Smooth muscle cell (in vitro differentiated cells): ENCODE data around the gene TSEN2. TPM values are rescaled to one million over a fixed set of nuclear protein-coding genes. Genes with fewer than 3 reads are reported as not detected.

Experiments used
- DNase-seq: peaks from one replicate; lab custom pipeline; 2025; ENCODE audit not compliant: unreplicated experiment; lab: John Stamatoyannopoulos, UW
- H2AFZ ChIP-seq: fragments of 200-600 bp; sonication (generic); 2 replicates; pipeline ENCODE4 v1.6.0; 2016; ENCODE audit warnings: antibody characterized with exemption, low read depth, mild to moderate bottlenecking
- H3F3A ChIP-seq: fragments of 200-600 bp; sonication (generic); 2 replicates; pipeline ENCODE4 v1.6.0; 2017; ENCODE audit warnings: antibody characterized with exemption, low read depth
- H3K27ac ChIP-seq: fragments of 200-600 bp; sonication (generic); 2 replicates; pipeline ENCODE4 v1.5.1; 2016; ENCODE audit warnings: low read depth, mild to moderate bottlenecking
- H3K27me3 ChIP-seq: fragments of 200-600 bp; sonication (generic); 2 replicates; pipeline ENCODE4 v1.6.1; 2016; ENCODE audit warnings: low read depth, mild to moderate bottlenecking
- H3K36me3 ChIP-seq: fragments of 200-600 bp; sonication (generic); 2 replicates; pipeline ENCODE4 v1.5.1; 2016; ENCODE audit warnings: low read depth
- H3K4me1 ChIP-seq: fragments of 200-600 bp; sonication (generic); 2 replicates; pipeline ENCODE4 v1.5.1; 2016; ENCODE audit warnings: low read depth
- H3K4me2 ChIP-seq: fragments of 200-600 bp; sonication (generic); 2 replicates; pipeline ENCODE4 v1.6.0; 2016; ENCODE audit warnings: mild to moderate bottlenecking
- H3K4me3 ChIP-seq: fragments of 200-600 bp; sonication (generic); 2 replicates; pipeline ENCODE4 v1.5.1; 2016; ENCODE audit warnings: mild to moderate bottlenecking
- H3K79me2 ChIP-seq: fragments of 200-600 bp; sonication (generic); 2 replicates; pipeline ENCODE4 v1.6.0; 2016; ENCODE audit warnings: low read depth, mild to moderate bottlenecking
- H3K9ac ChIP-seq: fragments of 200-600 bp; sonication (generic); 2 replicates; pipeline ENCODE4 v1.6.0; 2016; ENCODE audit warnings: low read depth
- H3K9me3 ChIP-seq: fragments of 200-600 bp; sonication (generic); replicated peaks from 2 replicates; pipeline ENCODE4 v1.5.1; 2016; ENCODE audit warnings: low read depth
- H4K20me1 ChIP-seq: fragments of 200-600 bp; sonication (generic); 2 replicates; pipeline ENCODE4 v1.6.0; 2016; ENCODE audit warnings: low read depth
- WGBS: methylation state at CpG from one replicate; pipeline ENCODE4 v1.1.7; 2016; ENCODE audit warnings: low lambda C conversion rate; 5-methylcytosine and 5-hydroxymethylcytosine counted together
- polyA plus RNA-seq: library from polyadenylated mRNA; unstranded; fragments of >200 nt; fragmentation: Nextera tagmentation; extraction: Ambion mirVana; gene quantifications from 2 replicates; pipeline ENCODE4 v1.2.1, GENCODE V29; 2016
- total RNA-seq: library from RNA; depleted of rRNA; stranded (reverse); fragments of >200 nt; gene quantifications from 2 replicates; pipeline ENCODE4 v1.2.3, GENCODE V29; 2014
- TF ChIP-seq, protein P1 (sequence below): fragments of 200-600 bp; sonication (generic); IDR thresholded peaks from 2 replicates; pipeline ENCODE4 v1.5.1; 2017; ENCODE audit warnings: borderline replicate concordance, mild to moderate bottlenecking, antibody characterized with exemption; ENCODE audit not compliant: insufficient read depth, poor library complexity, severe bottlenecking

Gene TSEN2
- total and polyA plus RNA-seq, 2 experiments from 2014 or later: 3.6 to 3.9 TPM

DNA sequence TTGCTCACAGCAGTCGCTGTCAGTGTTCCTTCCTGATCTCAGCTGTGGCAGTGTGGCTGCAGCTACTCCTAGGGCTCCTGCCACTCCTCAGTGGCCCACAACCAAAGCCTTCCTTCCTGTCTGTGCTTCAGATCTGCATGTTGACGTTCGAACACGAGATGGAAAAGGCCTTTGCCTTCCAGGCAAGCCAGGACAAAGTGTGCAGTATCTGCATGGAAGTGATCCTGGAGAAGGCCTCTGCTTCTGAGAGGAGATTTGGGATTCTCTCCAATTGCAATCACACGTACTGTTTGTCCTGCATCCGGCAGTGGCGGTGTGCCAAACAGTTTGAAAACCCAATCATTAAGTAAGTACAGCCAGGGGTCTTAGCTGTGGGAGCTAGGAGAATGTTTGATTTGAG, 90.4 kb downstream of the TSEN2 start:
- TF ChIP-seq, protein P1, sequence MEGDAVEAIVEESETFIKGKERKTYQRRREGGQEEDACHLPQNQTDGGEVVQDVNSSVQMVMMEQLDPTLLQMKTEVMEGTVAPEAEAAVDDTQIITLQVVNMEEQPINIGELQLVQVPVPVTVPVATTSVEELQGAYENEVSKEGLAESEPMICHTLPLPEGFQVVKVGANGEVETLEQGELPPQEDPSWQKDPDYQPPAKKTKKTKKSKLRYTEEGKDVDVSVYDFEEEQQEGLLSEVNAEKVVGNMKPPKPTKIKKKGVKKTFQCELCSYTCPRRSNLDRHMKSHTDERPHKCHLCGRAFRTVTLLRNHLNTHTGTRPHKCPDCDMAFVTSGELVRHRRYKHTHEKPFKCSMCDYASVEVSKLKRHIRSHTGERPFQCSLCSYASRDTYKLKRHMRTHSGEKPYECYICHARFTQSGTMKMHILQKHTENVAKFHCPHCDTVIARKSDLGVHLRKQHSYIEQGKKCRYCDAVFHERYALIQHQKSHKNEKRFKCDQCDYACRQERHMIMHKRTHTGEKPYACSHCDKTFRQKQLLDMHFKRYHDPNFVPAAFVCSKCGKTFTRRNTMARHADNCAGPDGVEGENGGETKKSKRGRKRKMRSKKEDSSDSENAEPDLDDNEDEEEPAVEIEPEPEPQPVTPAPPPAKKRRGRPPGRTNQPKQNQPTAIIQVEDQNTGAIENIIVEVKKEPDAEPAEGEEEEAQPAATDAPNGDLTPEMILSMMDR: no peak
- H3K9ac ChIP-seq: no peak overlapping the region
- no peak overlapping the region for H3K4me3 ChIP-seq
- DNase-seq: no peak
- no peak overlapping the region for H2AFZ ChIP-seq
- peaks cover 22% of the 10 kb centered on the region for H3K36me3 ChIP-seq
- H3K4me1 ChIP-seq: no peaks in the 10 kb centered on the region
- H3K4me2 ChIP-seq: no peak overlapping the region
- no peaks in the 10 kb centered on the region for H3F3A ChIP-seq
- H3K9me3 ChIP-seq: no peaks in the 10 kb centered on the region
- H3K27me3 ChIP-seq: no peaks in the 10 kb centered on the region
- peaks cover 41% of the 10 kb centered on the region for H4K20me1 ChIP-seq
- WGBS: 96% methylated on average over 7 of the region's 7 CpGs
- H3K27ac ChIP-seq: no peak overlapping the region
- no peaks in the 10 kb centered on the region for H3K79me2 ChIP-seq

DNA sequence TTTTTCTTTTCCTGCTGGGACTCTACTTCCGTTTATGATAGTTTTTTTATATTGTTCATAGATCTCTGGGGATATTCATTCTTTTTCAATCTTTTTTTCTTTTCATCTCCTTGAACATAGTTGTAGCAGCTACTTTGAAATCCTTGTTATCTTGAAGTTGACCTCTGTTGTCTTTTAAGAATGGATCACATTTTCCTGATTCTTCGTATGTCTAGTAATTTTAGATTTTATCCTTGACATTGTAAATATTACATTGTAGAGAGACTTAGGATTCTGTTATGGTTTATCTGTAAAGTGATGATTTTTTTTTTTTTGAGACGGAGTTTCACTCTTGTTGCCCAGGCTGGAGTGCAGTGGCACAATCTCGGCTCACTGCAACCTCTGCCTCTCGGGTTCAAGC, 93.1 kb downstream of the TSEN2 start:
- WGBS: 85% methylated on average over 5 of the region's 5 CpGs
- H3K27me3 ChIP-seq: no peaks in the 10 kb centered on the region
- H3K4me1 ChIP-seq: no peaks in the 10 kb centered on the region
- peaks cover 51% of the 10 kb centered on the region for H4K20me1 ChIP-seq
- no peak overlapping the region for H2AFZ ChIP-seq
- TF ChIP-seq, protein P1: no peak
- H3F3A ChIP-seq: no peaks in the 10 kb centered on the region
- peaks cover 18% of the 10 kb centered on the region for H3K36me3 ChIP-seq
- no peak for DNase-seq
- H3K9ac ChIP-seq: no peak overlapping the region
- no peaks in the 10 kb centered on the region for H3K79me2 ChIP-seq
- H3K4me3 ChIP-seq: no peak overlapping the region
- no peak overlapping the region for H3K4me2 ChIP-seq
- no peaks in the 10 kb centered on the region for H3K9me3 ChIP-seq
- no peak overlapping the region for H3K27ac ChIP-seq

DNA sequence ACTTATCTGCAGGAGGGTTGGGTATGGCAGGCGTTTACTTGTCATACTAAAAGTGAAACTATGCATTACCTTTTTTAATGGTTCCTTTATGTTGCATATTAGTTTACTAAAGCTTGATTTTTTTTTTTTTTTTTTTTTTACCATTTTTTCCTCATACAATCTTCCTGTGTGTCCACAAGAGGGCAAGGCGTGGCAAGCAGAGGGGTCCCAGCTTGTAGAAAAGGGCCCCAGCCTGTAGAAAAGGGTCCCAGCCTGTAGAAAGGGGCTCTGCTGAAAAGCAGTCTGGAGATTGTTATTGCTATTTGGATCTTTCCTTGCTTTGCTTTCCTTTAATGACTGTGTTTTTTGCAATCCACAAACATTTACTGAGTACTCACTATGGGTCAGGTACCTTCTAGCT, 94.5 kb downstream of the TSEN2 start:
- Histone ChIP-seq H4K20me1 (peaks cover 56% of the 10 kb centered on the region), H3K9me3 (no peaks in the 10 kb centered on the region), H3K4me2 (no peak overlapping the region), H3K9ac (no peak overlapping the region), H3K4me1 (no peaks in the 10 kb centered on the region), H3K27ac (no peak overlapping the region), H3K79me2 (no peaks in the 10 kb centered on the region), H3K4me3 (no peak overlapping the region), H3F3A (no peaks in the 10 kb centered on the region), H3K27me3 (no peaks in the 10 kb centered on the region), H3K36me3 (peaks cover 21% of the 10 kb centered on the region), H2AFZ (no peak overlapping the region)
- 93% methylated on average over 2 of the region's 2 CpGs for WGBS
- DNase-seq: no peak
- TF ChIP-seq, protein P1: peak; percentile 13

DNA sequence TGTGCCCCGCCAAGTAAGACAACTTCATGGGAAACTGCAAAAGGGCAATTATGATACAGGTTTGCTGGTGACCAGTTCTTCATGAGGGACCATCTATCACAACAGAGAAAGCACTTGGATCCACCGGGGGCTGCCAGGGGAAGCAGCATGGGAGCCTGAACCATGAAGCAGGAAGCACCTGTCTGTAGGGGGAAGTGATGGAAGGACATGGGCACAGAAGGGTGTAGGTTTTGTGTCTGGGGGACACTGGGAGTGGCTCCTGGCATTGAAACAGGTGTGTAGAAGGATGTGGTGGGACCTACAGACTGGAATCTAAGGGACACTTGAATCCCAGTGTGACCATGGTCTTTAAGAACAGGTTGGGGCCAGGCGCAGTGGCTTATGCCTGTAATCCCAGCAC, 95.2 kb downstream of the TSEN2 start:
- H2AFZ ChIP-seq: no peak overlapping the region
- 98% methylated on average over 3 of the region's 3 CpGs for WGBS
- H3K79me2 ChIP-seq: no peaks in the 10 kb centered on the region
- TF ChIP-seq, protein P1: no peak
- no peak overlapping the region for H3K4me2 ChIP-seq
- H3F3A ChIP-seq: no peaks in the 10 kb centered on the region
- H3K36me3 ChIP-seq: peaks cover 21% of the 10 kb centered on the region
- no peaks in the 10 kb centered on the region for H3K9me3 ChIP-seq
- no peak overlapping the region for H3K27ac ChIP-seq
- H3K9ac ChIP-seq: no peak overlapping the region
- no peak overlapping the region for H3K4me3 ChIP-seq
- H3K4me1 ChIP-seq: no peaks in the 10 kb centered on the region
- peaks cover 62% of the 10 kb centered on the region for H4K20me1 ChIP-seq
- H3K27me3 ChIP-seq: no peaks in the 10 kb centered on the region
- no peak for DNase-seq
